HepG2 (cell line): Measurements from ENCODE around the gene ECSIT.

Source experiments
- AGO2 ChIP-seq: fragments of 200-400 bp; formaldehyde crosslinking; optimal IDR thresholded peaks from 2 replicates; pipeline ENCODE3; 2017; ENCODE audit warnings: mild to moderate bottlenecking, low read depth, low read length, moderate library complexity
- BHLHE40 ChIP-seq: IDR thresholded peaks from 2 replicates; pipeline ENCODE4 v1.6.1; 2011; ENCODE audit warnings: low read length, improper control_type of control experiment
- RXRA ChIP-seq: sonication (generic); formaldehyde crosslinking; IDR thresholded peaks from 2 replicates; pipeline ENCODE4 v1.5.1; 2020; ENCODE audit warnings: missing genetic modification reagents
- TF ChIP-seq, protein P1 (sequence below): sonication (generic); formaldehyde crosslinking; IDR thresholded peaks from 2 replicates; pipeline ENCODE4 v1.4.0; 2020; ENCODE audit warnings: missing genetic modification reagents, borderline replicate concordance

DNA sequence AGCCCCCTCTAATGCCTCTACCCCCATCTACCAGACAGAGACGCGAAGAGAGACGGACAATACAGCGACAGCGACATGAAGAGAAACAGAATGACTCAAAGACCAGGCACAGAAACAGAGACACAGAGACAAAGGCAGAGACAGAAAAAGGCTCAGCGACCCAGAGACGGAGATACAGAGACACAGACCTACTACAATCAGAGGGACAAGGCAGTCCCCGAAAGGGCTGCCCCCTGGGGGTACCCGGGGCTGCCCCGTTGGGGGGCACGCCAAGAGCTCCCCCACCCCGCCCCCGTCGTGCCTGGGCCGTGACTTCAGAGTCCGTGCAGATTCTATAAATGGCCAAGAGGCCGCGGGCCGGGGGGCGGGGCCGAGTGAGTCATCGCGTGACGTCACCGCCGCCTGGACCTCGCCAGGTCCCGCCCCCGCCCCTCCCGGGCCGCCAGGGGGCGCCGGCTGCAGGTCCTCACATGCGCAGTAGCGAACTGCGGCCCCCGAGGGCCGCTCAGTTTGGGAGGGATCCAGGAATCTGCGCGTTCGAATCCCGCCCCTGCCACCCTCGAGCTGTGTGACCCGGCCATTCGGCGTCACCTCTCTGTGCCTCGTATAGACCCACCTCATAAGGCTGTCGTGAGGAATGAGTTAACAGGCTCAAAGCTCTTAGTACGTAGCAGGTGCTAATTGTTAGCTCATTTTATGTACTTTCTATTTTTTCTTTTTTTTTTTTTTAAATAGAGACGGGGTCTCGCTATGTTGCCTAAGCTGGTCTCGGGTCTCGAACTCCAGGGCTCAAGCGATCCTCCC is 7.1 kb upstream of the ECSIT start:
- TF ChIP-seq RXRA (no peak), BHLHE40 (no peak; the same call in 1 of the 2 replicates), AGO2 (no peak)
- TF ChIP-seq, protein P1, sequence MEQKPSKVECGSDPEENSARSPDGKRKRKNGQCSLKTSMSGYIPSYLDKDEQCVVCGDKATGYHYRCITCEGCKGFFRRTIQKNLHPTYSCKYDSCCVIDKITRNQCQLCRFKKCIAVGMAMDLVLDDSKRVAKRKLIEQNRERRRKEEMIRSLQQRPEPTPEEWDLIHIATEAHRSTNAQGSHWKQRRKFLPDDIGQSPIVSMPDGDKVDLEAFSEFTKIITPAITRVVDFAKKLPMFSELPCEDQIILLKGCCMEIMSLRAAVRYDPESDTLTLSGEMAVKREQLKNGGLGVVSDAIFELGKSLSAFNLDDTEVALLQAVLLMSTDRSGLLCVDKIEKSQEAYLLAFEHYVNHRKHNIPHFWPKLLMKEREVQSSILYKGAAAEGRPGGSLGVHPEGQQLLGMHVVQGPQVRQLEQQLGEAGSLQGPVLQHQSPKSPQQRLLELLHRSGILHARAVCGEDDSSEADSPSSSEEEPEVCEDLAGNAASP = no peak
